ENCODE results near the gene TMEM52.

GRCh38 chr1:1917304-1917976 is 1.6 kb downstream of the TMEM52 start:
- TF ChIP-seq CTCF (IDR thresholded peaks at IDR 0.05) (no peak), POLR2A (IDR thresholded peaks at IDR 0.05) (no peak), EP300 (IDR thresholded peaks at IDR 0.05) (no peak)

All from ovary (tissue), 3 donors.